ENCODE results near the gene LPP.

- TF ChIP-seq CTCF (IDR thresholded peaks at IDR 0.05; ENCODE audit: low read length) (no peak), EZH2 (optimal IDR thresholded peaks at IDR 0.05; ENCODE audit: low read depth, low read length) (no peak)
These were observed 480.3 kb downstream of the LPP start for GRCh38 chr3:188634285-188634684.

All from MM.1S (cell line).